Measurements from ENCODE around the gene MED20. TPM values are rescaled to one million over a fixed set of nuclear protein-coding genes. Genes with fewer than 3 reads are reported as not detected.
"Not testable (repeated sequence)": the region's sequence is repeated elsewhere in the genome, so short reads cannot be mapped to it uniquely, and the experiment has no call there.

The MED20 gene
- total RNA-seq, 1 experiment from 2014 or later = 28.5 TPM

DNA sequence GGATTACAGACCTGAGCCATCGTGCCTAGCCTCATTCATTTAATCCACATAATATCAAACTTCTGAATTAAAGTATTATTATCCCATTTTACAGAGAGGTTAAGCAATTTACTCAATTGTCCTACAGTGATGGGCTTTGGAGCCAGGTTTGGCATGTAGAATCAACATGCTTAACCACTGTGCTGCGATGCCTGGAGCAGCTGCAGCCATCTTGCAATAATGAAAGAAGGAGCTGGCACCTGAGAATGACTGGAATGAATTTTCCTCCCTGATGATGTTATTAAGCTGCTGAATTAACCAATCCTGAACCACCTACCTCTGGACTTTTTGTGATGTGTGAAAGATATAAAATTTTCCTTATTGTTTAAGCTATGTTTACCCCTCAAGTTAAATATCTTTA lies 33.7 kb upstream of the MED20 start:
- no peaks in the 10 kb centered on the region for H3K27me3 ChIP-seq (ENCODE audit: low read length)
- DNase-seq (no peak), ATAC-seq (no peak)
- no peaks in the 10 kb centered on the region for H3K79me2 ChIP-seq (ENCODE audit: low read length)
- H2AFZ ChIP-seq (ENCODE audit: low read length) = no peak overlapping the region
- H3K4me2 ChIP-seq (ENCODE audit: low read length) = no peak overlapping the region
- no peak overlapping the region for H3K9ac ChIP-seq (ENCODE audit: low read length)
- TF ChIP-seq EZH2phosphoT487 (IDR thresholded peaks at IDR 0.05; ENCODE audit: borderline replicate concordance, low read length) (no peak), EZH2 (IDR thresholded peaks at IDR 0.05; ENCODE audit: low read length, unreplicated experiment) (no peak)
- TF ChIP-seq, protein P1, sequence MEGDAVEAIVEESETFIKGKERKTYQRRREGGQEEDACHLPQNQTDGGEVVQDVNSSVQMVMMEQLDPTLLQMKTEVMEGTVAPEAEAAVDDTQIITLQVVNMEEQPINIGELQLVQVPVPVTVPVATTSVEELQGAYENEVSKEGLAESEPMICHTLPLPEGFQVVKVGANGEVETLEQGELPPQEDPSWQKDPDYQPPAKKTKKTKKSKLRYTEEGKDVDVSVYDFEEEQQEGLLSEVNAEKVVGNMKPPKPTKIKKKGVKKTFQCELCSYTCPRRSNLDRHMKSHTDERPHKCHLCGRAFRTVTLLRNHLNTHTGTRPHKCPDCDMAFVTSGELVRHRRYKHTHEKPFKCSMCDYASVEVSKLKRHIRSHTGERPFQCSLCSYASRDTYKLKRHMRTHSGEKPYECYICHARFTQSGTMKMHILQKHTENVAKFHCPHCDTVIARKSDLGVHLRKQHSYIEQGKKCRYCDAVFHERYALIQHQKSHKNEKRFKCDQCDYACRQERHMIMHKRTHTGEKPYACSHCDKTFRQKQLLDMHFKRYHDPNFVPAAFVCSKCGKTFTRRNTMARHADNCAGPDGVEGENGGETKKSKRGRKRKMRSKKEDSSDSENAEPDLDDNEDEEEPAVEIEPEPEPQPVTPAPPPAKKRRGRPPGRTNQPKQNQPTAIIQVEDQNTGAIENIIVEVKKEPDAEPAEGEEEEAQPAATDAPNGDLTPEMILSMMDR (conservative IDR thresholded peaks at IDR 0.05; ENCODE audit: low read depth, low read length) = no peak
- CTCF ChIA-PET = no interaction called here
- no peaks in the 10 kb centered on the region for H3K9me2 ChIP-seq (replicated peaks; ENCODE audit: low read length)
- intact Hi-C loops (cut with micrococcal nuclease) = no loop called here
- H3K4me3 ChIP-seq (ENCODE audit: low read length) = no peak overlapping the region
- no peaks in the 10 kb centered on the region for H3K36me3 ChIP-seq (ENCODE audit: low read depth, low read length)
- H3K9me3 ChIP-seq (ENCODE audit: low read length) = no peaks in the 10 kb centered on the region
- no peaks in the 10 kb centered on the region for H3K4me1 ChIP-seq (ENCODE audit: insufficient read depth, low read length)
- H4K20me1 ChIP-seq (ENCODE audit: low read length) = no peaks in the 10 kb centered on the region
- POLR2A ChIA-PET (ENCODE audit: unreplicated experiment) = no interaction called here
- no peaks in the 10 kb centered on the region for H3F3A ChIP-seq (ENCODE audit: low read length, unreplicated experiment)
- no peak overlapping the region for H3K27ac ChIP-seq (ENCODE audit: low read length)
- BruUV-seq (replicated peaks) = no TSS peak

- H4K20me1 ChIP-seq (ENCODE audit: low read length) = no peaks in the 10 kb centered on the region
- no peak for DNase-seq
- no peaks in the 10 kb centered on the region for H3K79me2 ChIP-seq (ENCODE audit: low read length)
- no peaks in the 10 kb centered on the region for H3K9me3 ChIP-seq (ENCODE audit: low read length)
- ChIA-PET CTCF (no interaction called here), POLR2A (ENCODE audit: unreplicated experiment) (no interaction called here)
- no peak overlapping the region for H3K4me3 ChIP-seq (ENCODE audit: low read length)
- no peak overlapping the region for H3K4me2 ChIP-seq (ENCODE audit: low read length)
- H3K4me1 ChIP-seq (ENCODE audit: insufficient read depth, low read length) = no peaks in the 10 kb centered on the region
- H3F3A ChIP-seq (ENCODE audit: low read length, unreplicated experiment) = no peaks in the 10 kb centered on the region
- no TSS peak for BruUV-seq (replicated peaks)
- H3K9ac ChIP-seq (ENCODE audit: low read length) = no peak overlapping the region
- ATAC-seq = no peak
- H3K9me2 ChIP-seq (replicated peaks; ENCODE audit: low read length) = no peaks in the 10 kb centered on the region
- no peak overlapping the region for H2AFZ ChIP-seq (ENCODE audit: low read length)
- intact Hi-C loops (cut with micrococcal nuclease) = no loop called here
- H3K27ac ChIP-seq (ENCODE audit: low read length) = no peak overlapping the region
- no peaks in the 10 kb centered on the region for H3K27me3 ChIP-seq (ENCODE audit: low read length)
- H3K36me3 ChIP-seq (ENCODE audit: low read depth, low read length) = no peaks in the 10 kb centered on the region
- TF ChIP-seq EZH2 (IDR thresholded peaks at IDR 0.05; ENCODE audit: low read length, unreplicated experiment) (no peak), EZH2phosphoT487 (IDR thresholded peaks at IDR 0.05; ENCODE audit: borderline replicate concordance, low read length) (no peak)
- TF ChIP-seq, protein P1 (conservative IDR thresholded peaks at IDR 0.05; ENCODE audit: low read depth, low read length) = no peak
Observed at GRCh38 chr6:41947581-41948220, 26.8 kb upstream of the MED20 start.

- BruUV-seq (replicated peaks) = no TSS peak
- ATAC-seq = no peak
- Histone ChIP-seq H3K4me2 (ENCODE audit: low read length) (no peak overlapping the region), H3K9me2 (replicated peaks; ENCODE audit: low read length) (no peaks in the 10 kb centered on the region), H3F3A (ENCODE audit: low read length, unreplicated experiment) (no peaks in the 10 kb centered on the region), H3K9me3 (ENCODE audit: low read length) (no peaks in the 10 kb centered on the region), H3K4me3 (ENCODE audit: low read length) (no peak overlapping the region), H3K79me2 (ENCODE audit: low read length) (peaks cover 29% of the 10 kb centered on the region), H3K27ac (ENCODE audit: low read length) (no peak overlapping the region), H2AFZ (ENCODE audit: low read length) (no peak overlapping the region), H3K27me3 (ENCODE audit: low read length) (no peaks in the 10 kb centered on the region), H3K36me3 (ENCODE audit: low read depth, low read length) (no peaks in the 10 kb centered on the region), H4K20me1 (ENCODE audit: low read length) (no peaks in the 10 kb centered on the region), H3K4me1 (ENCODE audit: insufficient read depth, low read length) (peaks cover 24% of the 10 kb centered on the region), H3K9ac (ENCODE audit: low read length) (no peak overlapping the region)
- ChIA-PET POLR2A (ENCODE audit: unreplicated experiment) (no interaction called here), CTCF (no interaction called here)
- TF ChIP-seq EZH2 (IDR thresholded peaks at IDR 0.05; ENCODE audit: low read length, unreplicated experiment) (no peak), EZH2phosphoT487 (IDR thresholded peaks at IDR 0.05; ENCODE audit: borderline replicate concordance, low read length) (no peak)
- TF ChIP-seq, protein P1 (conservative IDR thresholded peaks at IDR 0.05; ENCODE audit: low read depth, low read length) = no peak
- intact Hi-C loops (cut with micrococcal nuclease) = no loop called here
- no peak for DNase-seq
Observed at GRCh38 chr6:41943456-41943855, 22.5 kb upstream of the MED20 start.

DNA sequence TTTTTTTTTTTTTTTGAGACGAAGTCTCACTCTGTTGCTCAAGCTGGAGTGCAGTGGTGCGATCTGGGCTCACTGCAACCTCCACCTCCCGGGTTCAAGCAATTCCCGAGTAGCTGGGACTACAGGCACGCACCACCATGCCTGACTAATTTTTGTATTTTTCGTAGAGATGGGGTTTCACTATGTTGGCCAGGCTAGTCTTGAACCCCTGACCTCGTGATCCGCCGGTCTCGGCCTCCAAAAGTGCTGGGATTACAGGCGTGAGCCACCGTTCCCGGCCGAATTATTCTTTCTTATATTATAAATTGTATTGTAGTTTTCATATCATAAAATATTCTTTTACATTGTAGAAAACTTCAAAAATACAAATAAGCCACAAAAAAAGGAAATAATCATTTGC lies 21.9 kb upstream of the MED20 start:
- CTCF ChIA-PET = interaction anchor here (0.6 kb wide), 1 partner anchor 106 kb away, joined by 4 read pairs; no protein-coding TSS in a partner anchor
- H3K27ac ChIP-seq (ENCODE audit: low read length); POLR2A ChIA-PET (ENCODE audit: unreplicated experiment): not testable (repeated sequence)

More for the DNA sequence above, 21.9 kb upstream of the MED20 start:
- intact Hi-C loops (cut with micrococcal nuclease) = loop anchor here (1.0 kb wide), 1 partner anchor 101 kb away; no protein-coding TSS in a partner anchor
- not testable (repeated sequence) for H3K4me2 ChIP-seq (ENCODE audit: low read length); H3K9ac ChIP-seq (ENCODE audit: low read length); BruUV-seq (replicated peaks); H3F3A ChIP-seq (ENCODE audit: low read length, unreplicated experiment); H4K20me1 ChIP-seq (ENCODE audit: low read length); H3K27me3 ChIP-seq (ENCODE audit: low read length); H3K36me3 ChIP-seq (ENCODE audit: low read depth, low read length); H3K4me3 ChIP-seq (ENCODE audit: low read length); ATAC-seq; H3K9me3 ChIP-seq (ENCODE audit: low read length); DNase-seq; H3K9me2 ChIP-seq (replicated peaks; ENCODE audit: low read length); H2AFZ ChIP-seq (ENCODE audit: low read length)
- Histone ChIP-seq H3K4me1 (ENCODE audit: insufficient read depth, low read length) (peaks cover 24% of the 10 kb centered on the region), H3K79me2 (ENCODE audit: low read length) (peaks cover 35% of the 10 kb centered on the region)

Measured in PC-3 (cell line).